ENCODE measurements around the gene SLC25A42.

Gene SLC25A42

GRCh38 chr19:19064811-19065745 is 1.3 kb downstream of the SLC25A42 start:
- H3K23ac ChIP-seq (ENCODE audit: low read length in 2 of 2) = no peak overlapping the region
- no peak overlapping the region for H3K18ac ChIP-seq (ENCODE audit: low read depth in 1 of 2, low read length in 2 of 2)
- WGBS = 22% methylated on average over 25 of the region's 25 CpGs
- H3K36me3 ChIP-seq (ENCODE audit: control insufficient read depth in 1 of 2, insufficient read depth in 2 of 2, low read depth in 1 of 2, low read length in 2 of 2) = peaks cover 0 to 14% of the 10 kb centered on the region in 2 experiments
- H2BK15ac ChIP-seq (ENCODE audit: low read depth, poor library complexity, severe bottlenecking) = no peak overlapping the region
- peak; percentile 18 for DNase-seq
- no peak overlapping the region for H4K8ac ChIP-seq (ENCODE audit: low read length)
- no peak overlapping the region for H3K4ac ChIP-seq (ENCODE audit: low read depth in 1 of 2, low read length in 2 of 2)
- H3K9ac ChIP-seq (ENCODE audit: low read length) = peak overlapping the region; percentile 85
- H3K79me1 ChIP-seq (replicated peaks; ENCODE audit: low read length, poor library complexity, severe bottlenecking) = peaks cover 6% of the 10 kb centered on the region
- peak overlapping the region; percentile 97 for H3K4me2 ChIP-seq (ENCODE audit: low read length, poor library complexity, severe bottlenecking)
- H2BK5ac ChIP-seq (ENCODE audit: low read depth, low read length, poor library complexity, severe bottlenecking) = no peak overlapping the region
- peaks cover 18% of the 10 kb centered on the region for H3K4me1 ChIP-seq (ENCODE audit: control insufficient read depth, insufficient read depth, low read depth, low read length)
- H3K27ac ChIP-seq (ENCODE audit: low read length, poor library complexity, severe bottlenecking) = no peak overlapping the region
- H4K91ac ChIP-seq (ENCODE audit: low read length) = no peak overlapping the region
- no peaks in the 10 kb centered on the region for H3K27me3 ChIP-seq (ENCODE audit: control insufficient read depth in 1 of 2, insufficient read depth in 1 of 2, low read length in 2 of 2)
- H3K14ac ChIP-seq (ENCODE audit: low read length in 2 of 2) = peak overlapping the region in 1 of 2 experiments; percentile 11
- no peaks in the 10 kb centered on the region for H3K9me3 ChIP-seq (ENCODE audit: control insufficient read depth, low read length)
- H2AFZ ChIP-seq (ENCODE audit: low read depth, low read length) = peak overlapping the region; percentile 42
- H2BK120ac ChIP-seq (ENCODE audit: low read depth, low read length) = no peak overlapping the region
- H3K4me3 ChIP-seq (ENCODE audit: insufficient read depth in 1 of 2, low read depth in 1 of 2, low read length in 2 of 2) = peak overlapping the region; percentile 82 to 91
- no peak overlapping the region for H2BK12ac ChIP-seq (ENCODE audit: low read length in 2 of 2)
- no peak overlapping the region for H2AK5ac ChIP-seq (ENCODE audit: low read length, severe bottlenecking)

- no peak overlapping the region for H3K4ac ChIP-seq (ENCODE audit: low read depth in 1 of 2, low read length in 2 of 2)
- no peak overlapping the region for H4K91ac ChIP-seq (ENCODE audit: low read length)
- no peak overlapping the region for H2BK12ac ChIP-seq (ENCODE audit: low read length in 2 of 2)
- no peaks in the 10 kb centered on the region for H3K9me3 ChIP-seq (ENCODE audit: control insufficient read depth, low read length)
- 88% methylated on average over 7 of the region's 11 CpGs for WGBS
- H3K9ac ChIP-seq (ENCODE audit: low read length) = no peak overlapping the region
- no peak for DNase-seq
- no peak overlapping the region for H3K23ac ChIP-seq (ENCODE audit: low read length in 2 of 2)
- H3K14ac ChIP-seq (ENCODE audit: low read length in 2 of 2) = no peak overlapping the region
- H3K4me2 ChIP-seq (ENCODE audit: low read length, poor library complexity, severe bottlenecking) = no peak overlapping the region
- no peaks in the 10 kb centered on the region for H3K27me3 ChIP-seq (ENCODE audit: control insufficient read depth in 1 of 2, insufficient read depth in 1 of 2, low read length in 2 of 2)
- no peak overlapping the region for H4K8ac ChIP-seq (ENCODE audit: low read length)
- no peak overlapping the region for H3K4me3 ChIP-seq (ENCODE audit: insufficient read depth in 1 of 2, low read depth in 1 of 2, low read length in 2 of 2)
- H3K36me3 ChIP-seq (ENCODE audit: control insufficient read depth in 1 of 2, insufficient read depth in 2 of 2, low read depth in 1 of 2, low read length in 2 of 2) = no peaks in the 10 kb centered on the region
- no peak overlapping the region for H2AK5ac ChIP-seq (ENCODE audit: low read length, severe bottlenecking)
- no peak overlapping the region for H2BK15ac ChIP-seq (ENCODE audit: low read depth, poor library complexity, severe bottlenecking)
- peaks cover 17% of the 10 kb centered on the region for H3K79me1 ChIP-seq (replicated peaks; ENCODE audit: low read length, poor library complexity, severe bottlenecking)
- no peak overlapping the region for H3K27ac ChIP-seq (ENCODE audit: low read length, poor library complexity, severe bottlenecking)
- peaks cover 14% of the 10 kb centered on the region for H3K4me1 ChIP-seq (ENCODE audit: control insufficient read depth, insufficient read depth, low read depth, low read length)
- H2BK5ac ChIP-seq (ENCODE audit: low read depth, low read length, poor library complexity, severe bottlenecking) = no peak overlapping the region
- no peak overlapping the region for H2AFZ ChIP-seq (ENCODE audit: low read depth, low read length)
- no peak overlapping the region for H2BK120ac ChIP-seq (ENCODE audit: low read depth, low read length)
- no peak overlapping the region for H3K18ac ChIP-seq (ENCODE audit: low read depth in 1 of 2, low read length in 2 of 2)
These were observed 3.7 kb downstream of the SLC25A42 start for GRCh38 chr19:19067276-19068072.

GRCh38 chr19:19068659-19069654 is 5.2 kb downstream of the SLC25A42 start:
- Histone ChIP-seq H2BK12ac (ENCODE audit: low read length in 2 of 2) (no peak overlapping the region), H2BK15ac (ENCODE audit: low read depth, poor library complexity, severe bottlenecking) (no peak overlapping the region), H3K9ac (ENCODE audit: low read length) (no peak overlapping the region), H3K27me3 (ENCODE audit: control insufficient read depth in 1 of 2, insufficient read depth in 1 of 2, low read length in 2 of 2) (no peaks in the 10 kb centered on the region), H3K27ac (ENCODE audit: low read length, poor library complexity, severe bottlenecking) (no peak overlapping the region), H2AK5ac (ENCODE audit: low read length, severe bottlenecking) (no peak overlapping the region), H3K79me1 (replicated peaks; ENCODE audit: low read length, poor library complexity, severe bottlenecking) (peaks cover 18% of the 10 kb centered on the region), H3K36me3 (ENCODE audit: control insufficient read depth in 1 of 2, insufficient read depth in 2 of 2, low read depth in 1 of 2, low read length in 2 of 2) (no peaks in the 10 kb centered on the region), H3K14ac (ENCODE audit: low read length in 2 of 2) (no peak overlapping the region), H3K9me3 (ENCODE audit: control insufficient read depth, low read length) (no peaks in the 10 kb centered on the region), H3K18ac (ENCODE audit: low read depth in 1 of 2, low read length in 2 of 2) (no peak overlapping the region), H3K4me1 (ENCODE audit: control insufficient read depth, insufficient read depth, low read depth, low read length) (peaks cover 11% of the 10 kb centered on the region), H2BK5ac (ENCODE audit: low read depth, low read length, poor library complexity, severe bottlenecking) (no peak overlapping the region), H4K8ac (ENCODE audit: low read length) (no peak overlapping the region), H2AFZ (ENCODE audit: low read depth, low read length) (no peak overlapping the region), H3K4ac (ENCODE audit: low read depth in 1 of 2, low read length in 2 of 2) (no peak overlapping the region), H3K4me3 (ENCODE audit: insufficient read depth in 1 of 2, low read depth in 1 of 2, low read length in 2 of 2) (no peak overlapping the region), H3K23ac (ENCODE audit: low read length in 2 of 2) (no peak overlapping the region), H4K91ac (ENCODE audit: low read length) (no peak overlapping the region), H3K4me2 (ENCODE audit: low read length, poor library complexity, severe bottlenecking) (no peak overlapping the region), H2BK120ac (ENCODE audit: low read depth, low read length) (no peak overlapping the region)
- no peak for DNase-seq
- 88% methylated on average over 9 of the region's 11 CpGs for WGBS

Data from mesenchymal stem cell (in vitro differentiated cells and primary cell).